HK-2 (cell line): ENCODE results near the gene FCHO2.
A peak's percentile ranks its signal among the peaks of the same experiment; 100 is the strongest.

Source experiments
- DNase-seq: peaks from one replicate; pipeline ENCODE4 v3.0.0-alpha.2; 2018; ENCODE audit not compliant: unreplicated experiment

FCHO2 gene

DNA sequence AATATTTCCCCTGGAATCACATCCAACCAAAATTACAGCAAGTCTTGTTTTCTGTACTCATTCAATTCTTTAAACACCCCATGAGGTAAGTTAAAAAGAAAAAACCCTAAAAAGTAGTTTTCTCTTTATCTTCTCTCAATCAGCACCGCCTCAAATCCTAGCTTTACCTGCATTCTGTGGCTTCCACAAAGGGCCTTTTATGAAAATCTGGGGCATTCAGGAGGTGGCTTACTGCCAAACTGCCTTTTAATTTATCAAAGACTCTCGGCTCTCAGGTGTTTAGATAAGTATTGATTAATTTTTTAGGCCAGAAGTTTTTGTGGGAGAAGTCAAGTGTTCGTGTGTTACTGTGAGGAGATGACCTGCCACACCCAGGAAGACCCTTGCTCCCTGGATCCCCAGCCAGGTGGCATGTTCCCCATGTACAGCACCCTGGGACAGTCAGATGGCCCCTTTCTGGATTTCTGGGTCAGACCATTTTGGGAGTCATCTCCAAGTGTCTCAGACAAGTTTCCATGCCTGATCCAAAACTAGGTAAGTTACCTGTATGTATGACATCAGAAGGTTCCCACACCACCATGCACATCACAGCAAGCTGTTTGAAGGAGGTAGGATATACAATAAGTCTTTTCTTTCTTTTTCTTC is 158.3 kb downstream of the FCHO2 start:
- DNase-seq, result no peak

DNA sequence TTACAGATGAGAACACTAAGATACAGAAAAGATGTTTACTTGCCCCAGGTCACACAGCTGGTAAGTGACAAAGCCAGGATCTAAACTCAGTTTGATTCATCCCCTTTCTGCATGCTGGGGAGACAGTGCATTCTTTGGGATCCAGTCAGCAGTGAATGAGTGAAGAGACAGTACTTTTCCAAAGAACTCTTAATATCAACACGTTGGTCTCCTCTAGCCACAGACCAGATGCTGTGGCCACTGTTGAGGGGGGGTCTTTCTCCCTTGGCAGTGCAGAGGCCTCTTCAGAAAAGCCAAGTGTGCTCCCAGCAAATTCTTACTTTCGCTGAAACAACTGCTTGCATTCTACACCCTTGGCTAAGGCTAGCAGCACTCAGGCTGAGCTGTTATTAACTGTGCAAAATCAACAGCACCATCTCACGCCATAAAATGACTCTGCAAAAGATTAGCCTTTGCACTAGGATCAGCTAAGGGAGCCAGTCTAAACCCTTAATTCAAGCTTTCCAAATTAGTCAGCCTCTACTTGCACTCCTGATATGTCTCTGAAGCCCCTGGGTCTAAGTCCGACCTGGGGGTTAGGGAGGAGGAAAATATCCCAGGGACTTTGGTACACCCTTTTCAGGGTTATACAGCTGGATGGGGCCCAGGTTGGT is 159.7 kb downstream of the FCHO2 start:
- no peak for DNase-seq

- no peak for DNase-seq
These were observed 160.7 kb downstream of the FCHO2 start for GRCh38 chr5:73116506-73116905.

DNA sequence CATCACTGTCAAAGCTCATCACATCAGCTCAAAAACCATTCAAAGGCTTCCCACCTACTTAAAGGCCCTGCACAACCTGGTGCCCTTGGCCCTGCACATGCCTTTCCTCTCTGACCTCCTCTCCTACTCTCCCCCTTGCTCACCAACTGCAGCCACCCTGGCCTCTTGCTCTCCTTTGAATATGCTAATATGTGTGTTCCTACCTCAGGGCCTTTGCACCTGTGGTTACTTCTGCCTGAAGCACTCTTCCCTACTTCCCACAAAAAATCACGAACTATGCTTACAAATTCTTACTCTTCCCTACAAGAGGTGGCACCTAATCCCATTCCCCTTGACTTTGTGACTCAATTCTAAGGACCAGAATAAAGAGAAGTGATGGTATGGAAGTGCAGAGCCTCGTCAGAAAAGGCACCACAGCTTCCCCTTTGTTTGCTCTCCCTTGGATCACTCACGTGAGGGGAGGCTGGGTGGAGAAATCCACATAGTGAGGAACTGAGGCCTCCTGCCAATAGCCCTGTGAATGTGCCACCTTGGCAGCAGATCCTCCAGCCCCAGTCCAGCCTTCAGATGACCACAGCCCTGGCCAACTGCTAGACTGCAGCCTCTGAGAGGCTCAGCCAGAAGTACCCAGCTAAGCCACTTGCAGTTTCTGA is 161.4 kb downstream of the FCHO2 start:
- DNase-seq, result no peak

DNA sequence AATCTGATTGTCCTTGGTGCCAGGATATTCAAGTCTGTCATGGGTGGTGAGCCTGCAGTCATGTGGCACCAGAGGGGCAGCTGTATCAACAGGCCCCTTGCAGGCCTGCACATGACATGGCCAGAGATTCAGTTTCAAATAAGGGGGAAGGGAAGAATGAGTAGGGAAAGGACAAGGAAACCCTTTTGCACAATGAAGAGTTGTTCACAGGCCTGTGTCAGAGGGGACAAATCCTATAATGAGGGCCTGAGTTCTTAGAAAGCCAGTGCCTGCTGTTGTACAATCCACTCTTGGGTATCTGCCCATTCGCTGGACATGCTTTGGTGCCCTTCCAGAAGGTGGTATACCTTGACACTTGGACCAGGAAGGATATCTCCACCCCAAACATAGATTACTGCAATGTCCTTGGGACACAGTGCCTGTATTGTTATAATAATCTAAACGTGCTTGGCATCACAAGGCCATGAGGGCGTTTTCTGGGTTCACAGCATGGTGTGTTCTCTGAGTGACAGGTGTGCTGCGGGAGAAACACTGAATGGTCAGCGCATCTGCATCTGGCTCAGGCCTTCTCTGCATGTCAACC is 162.6 kb downstream of the FCHO2 start:
- no peak for DNase-seq

- DNase-seq, result peak; percentile 85
These were observed 163.8 kb downstream of the FCHO2 start for GRCh38 chr5:73119451-73120157.

- DNase-seq, result peak; percentile 74
These were observed 164.6 kb downstream of the FCHO2 start, which contains the start of gene TMEM171 for GRCh38 chr5:73120222-73121118. Gene TMEM171, plus strand, starts transcription at chr5:73120575. Its CDS starts 2,799 bp downstream, at chr5:73123374.

DNA sequence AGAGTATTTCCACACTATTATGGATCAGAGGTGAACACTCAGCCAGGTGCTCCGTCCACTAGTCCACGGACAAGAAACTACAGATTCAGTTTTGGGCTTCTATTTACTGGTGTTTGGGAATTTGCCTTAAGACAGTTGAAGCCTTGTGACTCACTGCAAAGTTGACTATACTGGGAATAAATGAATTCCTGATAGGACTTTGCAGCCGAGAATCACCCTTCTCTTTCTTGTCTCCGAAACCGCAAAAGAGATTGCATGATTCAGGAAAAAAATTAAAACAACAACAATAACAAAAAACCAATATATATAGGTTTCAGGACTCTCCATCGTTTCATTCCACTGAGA is 165.2 kb downstream of the FCHO2 start:
- DNase-seq, result no peak

DNA sequence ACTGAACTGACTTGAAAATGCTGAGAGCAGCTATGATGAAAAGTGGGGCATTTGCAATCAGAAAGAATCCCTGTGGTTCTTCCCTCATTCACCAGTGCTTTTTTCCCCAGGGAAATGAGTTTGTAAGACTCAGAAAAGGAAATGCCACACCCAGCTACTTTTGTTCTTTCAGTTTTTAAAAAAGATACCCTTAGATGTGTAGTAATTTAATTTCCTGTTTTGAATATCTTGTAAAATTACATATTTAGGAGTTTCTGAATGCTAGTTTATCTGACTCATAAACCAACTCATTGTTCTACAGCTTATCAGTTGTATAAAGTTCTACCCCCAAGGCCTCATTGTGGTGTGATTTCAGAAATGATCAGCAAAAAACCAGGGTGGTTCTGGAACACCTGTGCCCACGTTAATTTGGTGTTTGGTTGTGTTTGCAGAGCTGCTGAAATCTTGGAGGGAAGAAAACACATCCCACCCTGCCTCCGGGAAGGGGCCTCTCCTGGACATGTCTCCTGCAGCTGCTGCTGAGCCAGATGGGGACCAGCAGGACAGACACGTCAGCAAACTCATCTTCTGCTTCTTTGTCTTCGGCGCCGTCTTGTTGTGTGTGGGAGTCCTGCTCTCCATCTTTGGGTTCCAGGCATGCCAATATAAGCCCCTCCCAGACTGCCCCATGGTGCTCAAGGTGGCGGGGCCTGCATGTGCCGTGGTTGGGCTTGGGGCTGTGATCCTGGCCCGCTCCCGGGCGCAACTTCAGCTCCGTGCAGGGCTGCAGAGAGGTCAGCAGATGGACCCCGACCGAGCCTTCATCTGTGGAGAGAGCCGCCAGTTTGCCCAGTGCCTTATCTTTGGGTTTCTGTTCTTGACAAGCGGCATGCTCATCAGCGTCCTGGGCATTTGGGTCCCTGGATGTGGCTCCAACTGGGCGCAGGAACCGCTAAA is 167.3 kb downstream of the FCHO2 start:
- no peak for DNase-seq

GRCh38 chr5:73125289-73125688 is 169.4 kb downstream of the FCHO2 start:
- DNase-seq, result no peak

GRCh38 chr5:73126381-73126780 is 170.5 kb downstream of the FCHO2 start:
- no peak for DNase-seq

DNA sequence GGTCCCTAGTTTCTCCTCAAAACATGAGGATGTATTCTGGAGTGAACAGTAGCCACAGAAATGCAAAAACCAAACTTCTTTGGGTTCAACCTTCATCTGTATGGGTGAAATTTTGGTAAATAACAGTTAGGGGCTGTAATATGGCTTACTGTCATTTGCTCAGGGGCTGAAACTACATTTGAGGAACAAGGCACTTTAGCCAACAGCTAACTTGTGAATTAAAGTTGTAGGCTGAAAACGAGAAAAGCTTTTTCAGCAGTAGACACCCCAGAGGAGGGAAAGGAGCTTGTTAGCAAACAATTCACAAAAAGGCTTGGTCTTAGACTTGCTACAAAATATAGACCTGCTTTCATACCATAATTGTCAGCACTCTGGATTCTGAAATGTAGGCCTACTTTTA is 171.1 kb downstream of the FCHO2 start:
- DNase-seq, result no peak

DNA sequence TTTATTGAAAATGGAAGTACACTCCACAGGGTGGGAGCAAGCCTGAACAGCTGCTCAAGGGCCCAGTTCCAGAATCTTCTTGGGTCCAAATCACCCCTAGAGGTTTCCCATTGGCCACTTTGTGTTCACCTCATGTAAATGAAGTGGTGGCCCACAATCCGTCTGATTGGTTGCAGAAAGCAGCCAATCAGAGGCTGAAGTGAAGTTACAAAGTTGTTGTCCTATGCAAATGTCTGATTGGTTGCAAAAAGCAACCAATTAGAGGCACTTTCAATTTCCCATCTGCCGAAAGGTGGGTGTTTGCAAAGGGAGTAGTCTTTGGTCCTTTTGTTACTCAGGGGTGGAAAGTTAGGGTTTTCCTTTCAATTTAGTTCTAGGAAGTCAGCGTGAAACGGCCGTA is 173.3 kb downstream of the FCHO2 start:
- DNase-seq, result no peak

GRCh38 chr5:73130811-73131210 is 175.0 kb downstream of the FCHO2 start:
- DNase-seq, result no peak

DNA sequence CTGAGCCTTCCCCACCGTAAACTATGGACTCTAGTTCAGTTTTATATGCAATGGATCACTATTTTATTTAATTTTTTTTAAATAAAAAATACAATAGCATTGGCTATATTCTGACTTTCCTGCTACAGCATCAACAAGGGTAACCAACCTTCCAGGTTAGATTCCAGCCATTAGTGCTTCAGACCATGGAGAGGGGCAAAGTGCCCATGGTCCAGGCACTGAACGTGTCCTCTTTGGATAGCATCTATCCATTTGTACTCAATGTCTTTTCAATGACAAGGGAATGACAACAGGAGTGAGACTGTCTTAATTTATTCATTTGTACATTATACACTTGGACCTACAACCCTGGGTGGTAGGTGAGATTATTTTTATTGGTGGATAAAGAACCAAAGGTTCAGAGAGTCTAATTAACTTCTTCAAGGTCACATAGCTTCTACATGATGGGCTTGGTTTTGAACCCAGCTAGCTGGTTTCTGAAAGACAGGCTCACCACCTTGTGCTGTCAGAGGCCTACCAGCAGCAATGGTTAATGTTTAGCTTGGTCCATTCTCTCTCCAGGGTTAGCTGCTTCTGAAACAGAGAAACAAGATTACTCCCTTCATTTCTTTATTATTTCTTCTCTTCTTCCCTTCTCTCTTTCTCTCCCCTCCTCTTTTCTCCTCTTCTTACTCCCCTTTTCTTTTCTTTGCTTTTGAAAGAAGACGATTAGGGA is 176.0 kb downstream of the FCHO2 start:
- DNase-seq, result no peak

DNA sequence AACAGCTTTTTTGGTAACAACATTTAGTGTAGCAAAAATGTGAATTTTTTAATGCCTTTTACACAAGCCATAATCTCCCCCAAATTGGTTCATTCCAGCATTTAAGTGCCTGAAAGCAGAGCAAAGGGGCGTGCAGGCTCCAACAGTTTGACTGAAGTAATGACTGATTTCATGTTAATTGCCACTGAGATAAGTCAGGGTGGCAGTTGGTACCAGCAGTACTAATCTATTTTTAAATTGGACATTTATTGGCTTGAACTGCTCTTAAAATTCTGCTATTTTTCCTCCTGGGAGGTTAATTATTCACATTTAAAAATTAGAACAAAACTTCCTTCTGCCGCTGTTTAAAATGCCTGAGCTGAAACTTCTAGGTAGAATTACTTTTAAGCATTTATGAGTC is 176.9 kb downstream of the FCHO2 start:
- no peak for DNase-seq

- DNase-seq, result no peak
These were observed 179.2 kb downstream of the FCHO2 start for GRCh38 chr5:73135021-73135420.

DNA sequence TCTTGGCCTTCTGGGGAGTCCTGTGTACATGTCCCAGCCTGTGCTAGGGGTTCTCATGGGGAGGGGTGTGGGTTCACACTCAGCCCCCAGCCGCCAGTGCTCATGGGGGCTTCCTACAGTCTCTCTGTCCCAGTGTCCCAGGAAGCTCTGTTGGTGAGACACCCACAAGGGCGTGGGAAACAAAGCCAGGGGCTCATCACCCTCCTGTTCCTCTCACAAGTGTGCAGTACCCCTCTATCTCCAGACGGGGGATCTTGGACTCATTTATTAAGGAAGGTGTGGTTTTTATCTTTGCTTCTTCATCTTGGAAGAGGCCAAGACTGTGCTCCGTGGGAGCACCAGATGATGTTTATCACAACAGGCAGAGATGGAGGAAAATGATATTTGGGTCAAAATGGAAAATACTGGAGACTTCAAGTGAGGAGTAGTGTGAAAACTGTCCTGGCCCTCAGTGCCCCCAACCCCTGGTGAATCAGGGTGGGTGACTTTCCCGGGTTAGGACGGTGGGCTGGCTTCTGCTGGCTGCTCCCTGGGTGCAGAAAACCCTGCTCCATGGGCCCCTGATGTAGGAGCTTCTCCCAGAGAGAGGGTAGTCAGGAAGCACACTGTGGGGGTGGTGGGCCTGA is 179.7 kb downstream of the FCHO2 start:
- DNase-seq, result no peak

DNA sequence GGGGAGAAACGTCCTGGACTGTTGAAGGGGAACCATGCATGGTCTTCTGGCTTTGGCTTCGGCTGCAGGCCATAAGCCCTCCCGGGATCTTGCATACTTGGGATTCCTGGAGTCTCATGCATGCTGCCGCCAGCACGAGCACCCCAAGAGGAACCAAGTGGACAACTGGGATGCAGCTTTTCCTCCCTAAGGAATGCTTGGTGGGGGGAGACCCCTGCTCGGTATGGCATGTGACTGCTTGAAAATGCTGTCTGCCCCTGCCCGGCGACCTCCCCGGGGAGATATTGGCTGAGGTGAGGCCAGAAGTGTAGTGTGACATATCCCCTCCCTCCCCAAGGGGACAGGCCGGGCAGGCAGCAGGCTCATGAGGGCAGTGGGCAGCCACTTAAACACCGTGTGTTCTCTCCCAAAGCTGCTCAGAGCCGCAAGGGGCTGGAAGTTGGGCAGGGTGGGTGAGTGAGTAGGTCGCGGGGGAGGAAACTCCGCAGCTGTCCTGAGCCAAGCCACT is 180.3 kb downstream of the FCHO2 start:
- no peak for DNase-seq
